GM08714 (cell line): ENCODE results near the gene ARMC8.

Experiments
- H3K4me3 ChIP-seq: fragments of 200-500 bp; sonication (Bioruptor generic); 2 replicates; pipeline ENCODE4 v1.5.1; 2014; ENCODE audit warnings: mild to moderate bottlenecking, low read length, inconsistent platforms
- ZNF274 ChIP-seq: IDR thresholded peaks from 2 replicates; pipeline ENCODE4 v1.6.1; 2012; ENCODE audit warnings: mild to moderate bottlenecking, low read depth, low read length

The ARMC8 gene

GRCh38 chr3:138184994-138185393, 2.1 kb upstream of the ARMC8 start:
- H3K4me3 ChIP-seq: no peak overlapping the region
- TF ChIP-seq ZNF274: no peak

- TF ChIP-seq ZNF274: no peak
- H3K4me3 ChIP-seq: no peak overlapping the region
Measured at GRCh38 chr3:138186221-138186620, 880 bp upstream of the ARMC8 start.

GRCh38 chr3:138186803-138187295, 252 bp upstream of the ARMC8 start:
- H3K4me3 ChIP-seq: peak overlapping the region; percentile 88
- TF ChIP-seq ZNF274: no peak

GRCh38 chr3:138188013-138188730, 1.1 kb downstream of the ARMC8 start:
- TF ChIP-seq ZNF274: no peak
- H3K4me3 ChIP-seq: peak overlapping the region; percentile 88

- TF ChIP-seq ZNF274: no peak
- H3K4me3 ChIP-seq: no peak overlapping the region
Measured at GRCh38 chr3:138195481-138195880, 8.4 kb downstream of the ARMC8 start.

DNA sequence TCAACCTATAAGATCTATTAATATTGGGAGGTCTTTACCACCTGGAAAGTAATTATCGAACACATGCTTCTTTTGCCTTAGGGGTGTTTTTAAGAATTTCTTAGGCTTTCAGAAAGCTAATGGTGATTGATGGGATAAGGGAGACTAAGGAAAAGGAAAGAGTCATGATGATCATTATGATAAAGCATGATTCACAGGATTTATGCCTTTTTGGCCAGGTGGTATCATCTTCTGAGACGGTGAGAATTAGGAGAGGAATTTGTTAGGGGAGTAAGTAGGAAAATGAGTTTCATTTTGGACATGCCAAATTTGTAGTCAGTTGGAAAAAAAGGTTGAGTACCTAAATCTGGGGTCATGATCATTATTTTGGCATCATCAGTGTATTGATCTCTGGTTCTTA, 8.9 kb downstream of the ARMC8 start:
- no peak for TF ChIP-seq ZNF274
- no peak overlapping the region for H3K4me3 ChIP-seq

GRCh38 chr3:138197058-138197457, 10.0 kb downstream of the ARMC8 start:
- H3K4me3 ChIP-seq: no peak overlapping the region
- TF ChIP-seq ZNF274: no peak

- no peak for TF ChIP-seq ZNF274
- no peak overlapping the region for H3K4me3 ChIP-seq
Measured at GRCh38 chr3:138197524-138197923, 10.4 kb downstream of the ARMC8 start.

DNA sequence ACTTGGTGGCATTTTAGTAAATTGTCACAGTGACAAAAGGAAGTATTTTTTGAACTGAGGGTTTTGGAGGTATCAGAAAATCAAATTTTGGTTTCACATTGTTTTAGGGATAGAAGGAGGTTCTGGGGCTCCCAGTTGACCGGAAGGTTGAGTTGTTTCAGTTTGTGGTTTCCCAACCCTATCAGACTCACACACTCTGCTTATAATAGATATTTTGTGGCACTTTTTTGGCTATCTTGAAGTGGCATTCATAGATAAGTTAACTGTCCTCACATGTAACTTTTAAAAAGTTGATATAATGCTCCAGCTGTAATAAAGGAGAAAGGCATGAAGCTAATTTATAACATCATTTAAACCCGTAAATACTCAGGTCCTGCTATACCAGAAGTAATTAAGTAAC, 12.8 kb downstream of the ARMC8 start:
- no peak overlapping the region for H3K4me3 ChIP-seq
- no peak for TF ChIP-seq ZNF274

DNA sequence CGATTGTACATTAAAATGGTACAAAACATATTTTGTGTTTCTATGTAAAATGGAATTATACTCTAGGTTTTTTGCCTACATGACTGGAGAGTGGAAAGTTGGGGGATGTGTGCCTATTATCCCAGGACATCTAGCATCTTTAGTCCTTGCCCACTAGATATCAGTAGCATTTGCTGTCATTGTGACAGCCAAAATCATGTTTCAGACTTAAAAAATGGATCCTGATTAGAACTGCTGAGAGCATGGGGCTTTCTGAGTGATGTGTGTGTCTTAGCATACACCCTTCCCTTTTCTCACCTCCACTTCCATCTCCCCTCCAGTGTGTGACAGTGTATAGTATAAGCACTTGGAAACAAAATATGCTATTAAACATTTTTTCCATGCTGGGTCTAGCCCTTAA, 13.3 kb downstream of the ARMC8 start:
- H3K4me3 ChIP-seq: no peak overlapping the region
- no peak for TF ChIP-seq ZNF274

DNA sequence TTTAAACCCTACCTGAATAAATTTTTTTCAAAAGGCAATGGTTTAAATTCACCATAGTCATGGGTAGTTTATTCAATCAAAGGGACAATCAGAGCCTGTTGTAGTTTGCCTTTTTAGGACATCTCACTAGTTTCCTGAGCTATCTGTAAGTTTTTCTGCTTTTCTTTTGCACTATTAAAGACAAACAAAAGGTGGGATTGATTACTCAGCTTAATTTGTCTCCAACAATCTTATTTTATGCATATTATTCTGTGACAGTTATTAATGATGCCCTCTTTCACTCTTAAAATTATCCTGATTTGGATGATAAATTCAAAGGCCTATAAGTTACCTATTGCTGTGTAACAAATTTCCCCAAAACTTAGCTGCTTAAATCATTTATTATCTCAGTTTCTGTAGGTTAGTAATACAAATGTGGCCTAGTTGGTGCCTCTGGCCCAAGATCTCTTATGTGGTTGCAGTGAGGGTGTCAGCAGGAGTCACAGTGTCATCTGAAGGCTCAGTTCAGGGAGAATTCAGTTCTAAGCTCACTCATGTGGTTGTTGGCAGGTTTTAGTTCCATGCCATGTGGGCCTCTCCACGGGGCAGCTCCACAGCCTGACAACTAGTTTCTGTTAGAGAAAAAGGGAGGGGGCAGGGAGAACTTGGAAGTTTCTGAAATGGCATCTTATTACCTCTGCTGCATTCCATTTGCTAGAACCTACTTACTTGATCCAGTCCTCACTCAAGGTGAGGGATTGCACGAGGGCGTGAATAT, 16.0 kb downstream of the ARMC8 start:
- TF ChIP-seq ZNF274: no peak

GRCh38 chr3:138203938-138204337, 16.8 kb downstream of the ARMC8 start:
- H3K4me3 ChIP-seq: no peak overlapping the region
- no peak for TF ChIP-seq ZNF274

More for the DNA sequence above, 16.0 kb downstream of the ARMC8 start:
- H3K4me3 ChIP-seq: no peak overlapping the region

DNA sequence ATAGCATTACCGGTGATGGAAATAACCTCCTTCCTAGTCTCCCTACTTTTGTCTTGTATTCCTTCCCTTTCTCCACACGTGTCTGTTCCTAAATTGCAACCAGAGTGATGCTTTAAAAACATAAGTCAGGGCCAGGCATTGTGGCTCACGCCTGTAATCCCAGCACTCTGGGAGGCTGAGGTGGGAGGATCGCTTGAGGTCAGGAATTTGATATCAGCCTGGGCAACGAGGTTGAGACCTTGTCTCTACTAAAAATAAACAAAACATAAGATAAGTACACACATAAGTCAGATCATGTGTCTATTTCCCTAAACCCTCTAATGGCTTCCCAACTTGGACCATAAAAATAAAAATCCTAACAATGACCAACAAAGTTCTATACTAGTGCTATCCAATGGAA, 18.4 kb downstream of the ARMC8 start:
- TF ChIP-seq ZNF274: no peak
- H3K4me3 ChIP-seq: no peak overlapping the region

- no peak for TF ChIP-seq ZNF274
- H3K4me3 ChIP-seq: no peak overlapping the region
Measured at GRCh38 chr3:138206196-138206595, 19.1 kb downstream of the ARMC8 start.

DNA sequence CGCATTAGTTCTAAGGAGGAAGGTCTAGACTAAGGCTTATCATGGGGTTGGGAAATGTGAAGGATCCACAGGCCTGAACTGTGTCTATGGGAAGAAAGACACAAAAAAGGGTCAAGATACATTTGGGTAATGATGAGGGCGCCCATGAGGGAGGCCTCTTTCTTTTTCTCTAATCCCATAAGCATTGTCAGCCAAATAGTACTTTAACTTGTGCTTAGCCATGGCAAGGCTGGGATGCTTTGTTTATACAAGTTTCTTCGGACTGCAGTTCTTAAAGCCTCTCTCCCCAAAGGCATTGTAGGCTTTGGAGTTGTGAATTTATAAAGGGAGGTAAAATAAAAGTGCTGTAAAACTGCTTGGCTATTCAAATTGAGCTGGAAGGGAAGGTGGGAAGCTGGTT, 23.4 kb downstream of the ARMC8 start:
- no peak overlapping the region for H3K4me3 ChIP-seq
- no peak for TF ChIP-seq ZNF274
